GM18873 (cell line): ENCODE results near the gene ENO2.

Experiments
- ATAC-seq: cut with Tn5 transposase; IDR thresholded peaks from one replicate; pipeline ENCODE4 v1.9.1; 2021; ENCODE audit warnings: mild to moderate bottlenecking, moderate library complexity, moderate number of reproducible peaks; ENCODE audit not compliant: unreplicated experiment, low FRiP score

Gene ENO2

DNA sequence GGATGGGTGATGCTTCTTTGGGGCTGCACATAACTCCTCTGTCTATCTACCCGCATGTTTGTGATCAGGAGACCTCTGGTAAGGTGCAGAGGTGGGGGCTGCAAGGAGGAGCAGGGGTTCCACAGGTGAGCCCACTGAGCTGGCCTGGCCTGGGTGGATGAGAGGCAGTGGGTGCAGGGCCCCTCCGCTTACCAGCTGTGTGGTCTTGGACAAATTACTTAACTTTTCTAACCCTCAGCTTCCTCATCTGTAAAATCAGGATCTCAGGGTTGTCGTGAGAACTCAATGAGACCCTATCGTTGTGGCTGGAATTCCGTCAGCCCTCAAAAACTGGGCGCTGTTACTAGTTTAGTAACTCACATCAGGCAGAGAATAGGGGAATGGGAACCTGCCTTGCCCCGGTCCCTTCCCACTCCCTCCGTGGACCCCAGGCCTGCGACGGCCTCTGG lies 44.3 kb downstream of the ENO2 start:
- ATAC-seq = no peak

- ATAC-seq = peak; percentile 54
Measured at GRCh38 chr12:6959058-6959804, 44.9 kb downstream of the ENO2 start.

GRCh38 chr12:6959805-6960592 lies 45.6 kb downstream of the ENO2 start:
- ATAC-seq = no peak

- ATAC-seq = no peak
Measured at GRCh38 chr12:6960593-6961277, 46.4 kb downstream of the ENO2 start.

DNA sequence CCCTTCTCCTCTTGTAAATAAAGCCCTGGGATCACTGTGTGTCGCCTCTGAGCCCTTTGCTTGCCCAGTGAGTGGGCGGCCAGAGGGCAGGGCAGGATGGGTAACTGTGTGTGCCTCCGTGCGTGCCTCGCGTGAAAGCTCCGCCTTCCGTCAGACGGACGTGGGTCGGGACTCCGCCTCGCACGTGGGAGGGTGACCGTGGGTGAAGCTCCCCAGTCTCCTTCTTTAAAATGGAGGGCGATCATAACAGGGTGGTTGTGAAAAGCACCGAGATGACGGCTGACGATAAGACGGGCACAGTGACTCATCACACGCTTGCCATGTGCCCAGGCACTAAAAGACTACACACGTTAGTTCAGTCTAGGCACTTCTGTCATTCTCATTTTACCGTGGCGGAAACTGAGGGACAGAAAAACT lies 46.9 kb downstream of the ENO2 start:
- ATAC-seq = no peak

DNA sequence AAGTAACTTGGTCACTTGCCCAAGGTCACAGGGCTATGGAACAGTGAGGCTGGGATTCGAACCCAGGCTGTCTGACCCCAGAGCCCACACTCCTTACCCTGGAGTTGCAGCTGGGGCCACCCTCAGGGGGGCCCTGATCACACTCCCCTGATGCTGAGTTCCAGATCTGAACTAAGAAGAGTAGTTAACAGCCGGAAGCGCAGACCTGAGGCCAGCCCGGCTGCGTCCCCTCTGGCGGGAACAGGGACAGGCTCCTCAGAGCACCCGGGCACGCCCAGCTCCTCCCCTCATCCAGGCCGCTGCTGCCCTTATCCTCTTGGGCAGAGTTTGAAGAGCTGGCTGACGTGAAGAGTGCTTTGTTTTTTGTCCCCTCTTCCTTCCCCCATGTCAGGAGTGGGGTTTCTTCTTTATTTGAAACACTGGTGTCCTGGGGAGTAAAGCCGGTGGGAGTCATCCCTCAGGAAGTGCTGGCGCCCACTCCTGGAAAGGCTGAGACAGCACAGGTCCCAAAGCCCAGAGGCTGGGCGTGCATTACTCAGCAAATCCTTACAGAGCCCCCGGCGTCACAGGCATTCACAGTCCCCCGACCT lies 47.4 kb downstream of the ENO2 start:
- ATAC-seq = no peak

DNA sequence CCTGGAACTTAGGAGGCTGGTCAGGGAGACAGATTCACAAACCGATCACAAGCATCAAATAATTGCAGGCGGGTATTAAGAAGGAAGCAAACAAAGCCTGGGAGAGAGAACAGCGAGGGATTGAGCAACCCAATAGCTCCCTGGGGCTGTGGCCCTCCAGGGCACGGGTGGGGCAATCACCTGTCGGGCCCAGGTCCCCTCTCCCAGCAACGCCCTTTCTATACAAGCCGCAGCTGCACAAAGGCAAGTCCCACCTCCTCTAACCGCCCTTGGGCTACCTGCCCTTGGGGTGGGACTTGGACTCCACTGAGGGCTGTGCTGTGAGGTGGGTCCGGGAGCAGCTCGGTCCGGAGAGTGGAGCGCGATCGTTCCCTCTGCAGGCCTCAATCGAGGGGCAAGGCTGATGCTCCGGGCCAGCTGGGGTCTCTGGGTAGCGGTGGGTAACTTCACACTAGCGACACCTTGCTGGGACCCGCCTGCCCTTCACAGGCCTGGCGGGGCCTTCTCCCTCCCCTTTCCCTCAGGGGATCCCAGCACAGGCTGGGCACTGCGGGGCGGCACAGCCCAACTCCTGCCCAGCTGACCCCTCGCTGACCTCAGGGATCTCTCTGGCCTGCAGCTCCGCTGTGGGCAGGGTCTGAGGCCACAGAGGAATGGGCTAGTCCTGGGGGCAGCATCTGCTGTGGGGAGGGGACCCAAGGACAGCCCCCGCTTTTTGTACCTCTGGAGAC lies 48.1 kb downstream of the ENO2 start:
- no peak for ATAC-seq

- ATAC-seq = no peak
Measured at GRCh38 chr12:6963016-6963731, 48.8 kb downstream of the ENO2 start.

DNA sequence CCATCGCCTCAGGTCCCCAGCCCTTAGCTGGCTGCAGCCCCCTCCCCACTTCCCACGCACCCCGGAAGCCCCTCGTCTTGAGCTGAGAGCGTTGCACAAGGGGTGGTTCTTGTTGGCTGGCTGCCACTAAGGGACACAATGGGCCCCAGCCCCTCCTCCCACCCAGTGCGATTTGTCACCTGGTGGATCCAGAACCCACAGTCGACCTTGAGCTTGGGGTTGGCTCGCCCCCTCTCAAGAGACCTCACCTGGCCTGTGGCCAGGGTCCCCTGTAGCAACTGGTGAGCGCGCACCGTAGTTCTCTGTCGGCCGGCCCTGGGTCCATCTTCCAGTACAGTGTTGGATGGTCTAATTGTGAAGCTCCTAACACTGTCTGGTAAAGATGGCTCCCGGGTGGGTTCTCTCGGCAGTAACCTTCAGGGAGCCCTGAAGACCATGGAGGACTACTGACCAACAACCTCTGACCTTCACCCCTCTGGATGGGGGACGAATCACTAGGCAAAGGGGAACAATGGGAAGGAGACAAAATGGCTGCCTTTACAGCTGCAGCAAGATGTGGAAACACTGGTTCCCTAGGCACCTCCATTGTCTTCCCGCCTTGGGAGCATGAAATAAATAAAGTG lies 49.5 kb downstream of the ENO2 start:
- ATAC-seq = no peak

GRCh38 chr12:6964605-6965025 lies 50.2 kb downstream of the ENO2 start:
- no peak for ATAC-seq

- no peak for ATAC-seq
Measured at GRCh38 chr12:6965026-6965661, 50.8 kb downstream of the ENO2 start.

- ATAC-seq = no peak
Measured at GRCh38 chr12:6965714-6966113, 51.3 kb downstream of the ENO2 start.

GRCh38 chr12:6966351-6966750 lies 52.0 kb downstream of the ENO2 start:
- ATAC-seq = no peak

DNA sequence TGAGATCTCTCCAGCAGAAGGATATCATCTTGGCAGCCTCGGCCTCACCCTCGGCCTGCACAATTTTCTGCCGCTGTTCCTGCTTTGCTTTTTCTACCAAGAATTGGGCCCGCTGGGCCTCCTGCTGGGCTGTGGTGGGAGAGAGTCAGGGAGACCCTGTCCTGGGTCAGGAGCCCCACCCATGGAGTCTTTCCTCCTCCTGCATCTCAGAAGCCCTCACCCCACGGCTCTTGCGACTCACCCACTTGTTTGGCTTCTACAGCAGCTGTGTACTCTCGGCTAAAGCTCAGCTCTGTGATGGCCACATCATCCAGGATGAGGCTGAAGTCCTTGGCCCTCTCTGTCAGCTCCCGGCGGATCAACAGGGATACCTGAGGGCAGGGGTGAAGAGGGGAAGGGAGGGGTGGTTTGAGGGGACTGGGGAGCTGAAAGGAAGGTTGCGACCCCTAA lies 53.3 kb downstream of the ENO2 start:
- ATAC-seq = no peak

- no peak for ATAC-seq
Measured at GRCh38 chr12:6968426-6968825, 54.0 kb downstream of the ENO2 start.

GRCh38 chr12:6970096-6970527 lies 55.7 kb downstream of the ENO2 start:
- ATAC-seq = no peak
